GM19043 (cell line): ENCODE results near the gene HOXA9.

Experiments
- ATAC-seq: cut with Tn5 transposase; IDR thresholded peaks from one replicate; pipeline ENCODE4 v1.9.1; 2021; ENCODE audit warnings: low read depth; ENCODE audit not compliant: unreplicated experiment

HOXA9 gene

GRCh38 chr7:27177795-27178320 lies 12.5 kb upstream of the HOXA9 start:
- ATAC-seq: no peak

- ATAC-seq: no peak
Measured at GRCh38 chr7:27176962-27177794, 11.8 kb upstream of the HOXA9 start.

DNA sequence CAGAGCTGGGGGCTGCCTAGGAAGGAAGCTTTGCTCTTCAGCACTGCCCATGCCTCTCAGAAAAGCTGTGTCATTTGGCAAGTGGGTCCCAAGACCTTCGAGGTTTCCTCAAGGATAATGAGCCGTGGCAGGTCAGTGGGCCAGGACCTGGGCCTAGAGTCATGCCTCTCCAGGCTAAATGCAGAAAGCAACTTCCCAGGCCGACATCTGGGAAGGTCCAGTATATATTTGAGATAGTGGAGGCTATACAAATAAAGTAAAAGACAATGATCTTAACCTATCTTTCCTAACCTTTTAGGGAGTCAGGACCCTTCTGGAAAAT lies 11.1 kb upstream of the HOXA9 start:
- no peak for ATAC-seq

DNA sequence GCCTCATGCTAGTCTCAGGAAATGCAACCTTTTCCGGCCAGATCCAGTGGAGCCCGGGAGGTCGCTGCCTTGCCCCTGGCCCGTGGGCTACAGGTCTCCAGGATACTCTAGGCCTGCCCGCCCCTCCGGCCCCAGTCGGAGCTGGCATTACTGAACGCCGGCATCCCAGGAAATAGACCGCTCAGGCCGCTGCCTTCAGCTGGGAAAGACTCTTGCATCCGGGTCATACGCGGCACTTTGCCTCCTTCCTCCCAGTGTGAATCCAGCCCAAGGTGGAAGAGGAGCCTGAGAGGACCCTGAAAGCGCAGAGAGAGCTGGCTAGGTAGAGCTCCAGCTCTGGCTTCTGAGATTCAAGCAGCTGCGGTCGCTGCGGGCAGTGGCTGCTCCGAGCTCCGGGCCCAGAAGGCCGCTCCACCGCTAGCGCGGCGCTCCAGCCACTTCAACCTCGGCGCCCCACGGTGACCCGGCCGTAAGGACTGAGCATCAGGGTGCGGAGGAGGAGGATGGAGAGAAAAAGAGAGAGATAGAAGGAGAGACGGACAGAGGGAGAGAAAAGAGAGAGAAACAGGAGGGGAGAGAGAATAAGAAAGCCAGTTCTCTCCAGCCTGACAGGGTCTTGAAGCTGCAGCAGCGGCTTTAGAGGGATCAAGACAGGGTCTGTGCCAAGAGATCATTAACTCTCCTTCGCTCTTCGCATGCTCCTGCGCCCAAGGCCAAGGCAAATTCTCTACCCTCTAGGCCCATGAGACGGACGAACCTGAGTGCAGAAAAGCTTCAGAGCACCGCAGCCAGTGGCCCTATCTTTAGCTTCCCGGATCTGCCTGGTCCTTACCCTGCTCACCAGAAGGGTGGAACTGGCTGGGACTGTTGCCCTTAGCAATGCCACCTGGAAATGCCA lies 10.5 kb upstream of the HOXA9 start:
- ATAC-seq: no peak

DNA sequence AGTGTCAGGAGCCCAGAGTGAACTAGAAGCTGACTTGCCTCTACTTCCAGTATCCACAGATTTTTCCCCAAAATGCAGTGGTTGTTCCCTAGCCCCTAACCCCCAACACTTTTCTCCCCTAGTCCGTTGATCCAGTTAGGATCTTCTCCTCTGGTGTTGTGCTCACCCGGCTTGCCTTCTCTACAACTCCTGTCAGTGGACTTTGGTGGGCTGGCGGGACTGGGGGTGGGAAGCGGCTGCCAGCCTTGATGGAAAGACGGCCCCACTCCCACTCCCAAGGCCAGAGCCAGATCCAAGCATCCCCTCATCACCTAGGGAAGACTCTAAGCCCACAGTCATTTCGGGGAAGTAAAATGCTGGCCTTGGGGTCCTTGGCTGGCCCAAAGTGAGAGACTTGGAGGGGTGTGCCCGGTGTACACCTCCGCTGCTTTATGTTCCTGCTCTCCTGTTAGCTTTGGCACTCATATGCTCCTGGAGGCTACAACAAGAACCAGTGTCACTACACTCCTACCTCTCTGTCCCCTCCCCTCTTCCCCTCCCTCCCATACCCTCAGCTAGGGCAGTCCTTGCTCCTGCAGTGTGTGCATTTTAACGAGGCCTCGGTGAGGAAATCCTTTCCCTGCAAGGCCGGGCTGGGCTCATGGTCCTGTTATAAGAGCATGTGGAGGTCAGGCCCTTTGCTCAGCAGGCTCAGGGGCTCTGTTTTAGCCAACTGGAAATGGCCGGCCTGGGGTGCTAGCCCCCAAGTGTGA lies 9.7 kb upstream of the HOXA9 start:
- ATAC-seq: no peak

- ATAC-seq: no peak
Measured at GRCh38 chr7:27173956-27174873, 8.9 kb upstream of the HOXA9 start, which contains the start of gene HOXA10. HOXA10 (minus strand) TSS chr7:27174320; CDS start chr7:27174306, 14 bp downstream.

DNA sequence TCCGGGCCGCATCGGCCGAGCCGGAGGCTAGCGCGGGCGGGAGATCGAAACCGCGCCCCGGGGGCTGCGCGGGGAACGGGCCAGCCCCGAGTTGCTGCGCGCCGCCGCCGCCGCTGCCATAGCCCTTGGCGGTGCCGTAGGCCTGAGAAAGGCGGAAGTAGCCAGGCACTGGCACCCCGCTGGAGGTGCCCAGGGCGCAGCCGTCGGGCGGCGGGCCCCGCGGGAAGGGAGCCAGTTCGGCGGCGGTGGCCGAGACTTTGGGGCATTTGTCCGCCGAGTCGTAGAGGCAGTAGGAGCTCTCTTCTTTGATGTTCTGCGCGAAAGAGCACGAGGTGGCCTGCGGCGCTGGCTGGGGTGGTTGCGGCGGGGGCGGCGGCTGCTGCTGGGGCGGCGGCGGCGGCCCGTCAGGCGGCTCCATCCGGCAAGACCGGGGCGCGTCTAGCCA lies 8.2 kb upstream of the HOXA9 start:
- ATAC-seq: no peak

GRCh38 chr7:27172823-27173510 lies 7.6 kb upstream of the HOXA9 start:
- no peak for ATAC-seq

DNA sequence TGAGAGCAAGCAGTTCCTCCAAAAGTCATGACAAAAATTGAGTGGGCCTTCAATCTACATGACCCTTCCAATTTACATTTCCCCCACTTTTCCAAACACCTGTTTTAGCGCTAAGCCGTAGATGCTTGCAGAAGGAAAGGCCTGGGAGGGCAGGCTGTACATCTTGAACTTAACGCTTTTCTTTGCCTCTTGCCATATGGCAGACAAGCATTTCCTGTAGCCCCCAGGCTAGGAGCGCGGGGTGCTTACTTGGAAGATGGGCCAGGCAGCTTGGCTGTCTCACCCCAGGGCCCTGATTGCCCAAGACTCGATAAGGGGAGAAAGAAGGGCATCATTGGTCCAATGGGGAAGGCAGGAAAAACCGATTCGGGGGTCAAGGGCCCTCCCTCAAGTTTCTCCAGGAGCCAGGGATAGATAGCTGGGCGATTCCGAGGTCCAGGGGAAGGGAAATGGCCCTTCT lies 7.0 kb upstream of the HOXA9 start:
- no peak for ATAC-seq

DNA sequence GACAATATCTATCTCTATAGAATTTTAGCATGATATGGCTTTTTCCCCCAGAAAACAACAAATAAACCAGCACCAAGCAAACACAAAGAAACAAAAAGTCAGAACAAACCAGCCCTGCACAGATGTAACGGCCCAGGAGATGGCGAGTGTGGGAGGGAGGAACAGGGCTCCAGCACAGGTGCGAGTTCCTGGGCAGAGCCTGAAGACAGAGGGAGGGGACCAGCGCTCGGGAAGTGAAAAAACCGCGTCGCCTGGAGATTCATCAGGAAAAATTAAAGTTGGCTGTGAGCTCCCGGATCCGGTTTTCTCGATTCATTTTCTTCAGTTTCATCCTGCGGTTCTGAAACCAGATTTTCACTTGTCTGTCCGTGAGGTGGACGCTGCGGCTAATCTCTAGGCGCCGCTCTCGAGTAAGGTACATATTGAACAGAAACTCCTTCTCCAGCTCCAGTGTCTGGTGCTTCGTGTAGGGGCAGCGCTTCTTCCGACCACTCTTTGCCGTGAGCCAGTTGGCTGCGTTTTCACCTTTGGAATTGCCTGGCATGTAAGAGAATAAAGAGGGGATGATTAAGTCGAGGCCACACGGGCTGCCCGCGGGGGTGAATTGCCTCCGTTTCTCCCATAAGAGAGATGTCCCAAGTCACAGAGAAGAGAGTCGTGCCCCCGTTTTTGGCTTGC lies 6.4 kb upstream of the HOXA9 start:
- no peak for ATAC-seq

GRCh38 chr7:27171325-27171636 lies 5.9 kb upstream of the HOXA9 start:
- no peak for ATAC-seq

DNA sequence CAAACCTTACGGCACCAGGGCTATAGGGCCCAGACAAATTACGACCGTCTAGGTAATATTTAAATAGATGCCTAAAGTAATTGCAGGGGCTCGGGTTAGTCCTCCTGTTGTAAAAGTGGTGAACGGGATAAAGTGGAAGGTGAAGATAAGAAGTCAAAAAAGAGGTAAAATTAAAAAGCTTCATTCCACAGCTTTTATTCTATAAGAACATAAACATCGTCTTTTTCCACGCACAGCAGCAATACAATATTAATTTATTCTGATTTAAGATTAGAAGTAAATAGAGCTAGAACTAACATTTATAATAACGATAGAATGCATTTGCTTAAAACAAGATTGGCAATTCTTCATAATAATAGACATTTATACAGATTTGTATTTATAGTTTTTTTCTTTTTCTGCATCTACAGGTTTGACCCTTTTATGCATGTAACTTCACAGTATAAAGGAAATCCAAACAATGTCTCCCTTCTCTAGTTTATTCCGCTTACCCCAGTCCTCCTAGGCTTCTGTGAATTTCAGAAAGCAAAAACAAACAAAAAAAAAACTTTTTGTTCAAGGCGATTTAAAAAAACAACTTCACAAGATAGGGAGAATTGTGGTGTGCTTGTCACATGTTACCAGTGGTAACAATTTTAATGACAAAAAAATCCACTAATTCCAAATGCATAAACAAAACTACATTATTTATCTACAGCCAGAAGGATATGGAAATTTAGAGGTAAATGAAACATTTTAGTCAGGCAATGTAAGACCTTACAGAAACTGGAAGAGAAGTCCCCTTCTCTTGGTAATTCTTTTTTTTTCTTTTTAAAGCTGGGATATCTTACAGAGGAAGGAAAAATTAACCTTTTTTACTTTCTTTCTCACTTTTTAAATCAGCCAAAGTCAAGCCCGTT lies 5.3 kb upstream of the HOXA9 start:
- no peak for ATAC-seq

- ATAC-seq: no peak
Measured at GRCh38 chr7:27169658-27170425, 4.5 kb upstream of the HOXA9 start.

- ATAC-seq: no peak
Measured at GRCh38 chr7:27168265-27168947, 3.1 kb upstream of the HOXA9 start.

- no peak for ATAC-seq
Measured at GRCh38 chr7:27167916-27168264, 2.6 kb upstream of the HOXA9 start.
